ENCODE data around the gene CCDC175.

- TF ChIP-seq CTCF (conservative IDR thresholded peaks at IDR 0.05 in 1 of 2, IDR thresholded peaks at IDR 0.05 in 1 of 2; ENCODE audit: extremely low read depth in 1 of 2, insufficient read depth in 1 of 2, low read depth in 1 of 2, low read length in 2 of 2) (no peak), EZH2 (IDR thresholded peaks at IDR 0.05; ENCODE audit: borderline replicate concordance, low read length) (no peak)
These were observed 23.8 kb upstream of the CCDC175 start for GRCh38 chr14:59600211-59600945.

All from mammary epithelial cell (primary cell).